Parathyroid adenoma (tissue), 2 donors: ENCODE data around the gene APBA2.

Experiments
- H2AFZ ChIP-seq: fragments of 300-600 bp; sonication (generic); one replicate; pipeline ENCODE4 v1.7.0; 2017; ENCODE audit warnings: antibody characterized with exemption, mild to moderate bottlenecking
- H3K27ac ChIP-seq: fragments of 300-600 bp; sonication (generic); one replicate; pipeline ENCODE4 v1.7.0; 2017
- H3K27me3 ChIP-seq: fragments of 300-600 bp; sonication (generic); one replicate; pipeline ENCODE4 v1.7.0; 2017; ENCODE audit warnings: low read length; ENCODE audit not compliant: control insufficient read depth, insufficient read depth
- H3K36me3 ChIP-seq: fragments of 300-600 bp; sonication (generic); one replicate; pipeline ENCODE4 v1.7.0; 2017; ENCODE audit warnings: low read length; ENCODE audit not compliant: control insufficient read depth, insufficient read depth
- H3K4me1 ChIP-seq: fragments of 300-600 bp; sonication (generic); one replicate; pipeline ENCODE4 v1.7.0; 2017; ENCODE audit warnings: control low read depth
- H3K4me2 ChIP-seq: fragments of 300-600 bp; sonication (generic); one replicate; pipeline ENCODE4 v1.7.0; 2017; ENCODE audit warnings: low read length
- H3K4me3 ChIP-seq: fragments of 300-600 bp; sonication (generic); one replicate; pipeline ENCODE4 v1.7.0; 2017; ENCODE audit warnings: low read depth, low read length
- H3K79me2 ChIP-seq: fragments of 300-600 bp; sonication (generic); one replicate; pipeline ENCODE4 v1.7.0; 2017; ENCODE audit warnings: control low read depth
- H3K9ac ChIP-seq: fragments of 300-600 bp; sonication (generic); one replicate; pipeline ENCODE4 v1.7.0; 2017; ENCODE audit warnings: mild to moderate bottlenecking
- H3K9me3 ChIP-seq: fragments of 300-600 bp; sonication (generic); one replicate; pipeline ENCODE4 v1.7.0; 2017; ENCODE audit warnings: low read length; ENCODE audit not compliant: control insufficient read depth
- CTCF ChIP-seq: fragments of 300-600 bp; sonication (generic); IDR thresholded peaks from one replicate; pipeline ENCODE4 v1.7.0; 2017; ENCODE audit warnings: antibody characterized with exemption, mild to moderate bottlenecking
- donor health status: primary hyperparathyroidism.

APBA2 gene

GRCh38 chr15:28964098-28964497, 78.3 kb downstream of the APBA2 start:
- Histone ChIP-seq H3K27me3 (no peaks in the 10 kb centered on the region), H3K4me3 (no peak overlapping the region), H3K4me2 (no peak overlapping the region), H3K79me2 (no peaks in the 10 kb centered on the region), H2AFZ (no peak overlapping the region), H3K9ac (no peak overlapping the region), H3K36me3 (no peaks in the 10 kb centered on the region), H3K9me3 (no peaks in the 10 kb centered on the region), H3K27ac (no peak overlapping the region), H3K4me1 (no peaks in the 10 kb centered on the region)
- no peak for TF ChIP-seq CTCF

GRCh38 chr15:28967066-28967465, 81.3 kb downstream of the APBA2 start:
- Histone ChIP-seq H3K27ac (no peak overlapping the region), H3K4me3 (no peak overlapping the region), H3K4me1 (no peaks in the 10 kb centered on the region), H3K27me3 (no peaks in the 10 kb centered on the region), H3K36me3 (no peaks in the 10 kb centered on the region), H3K4me2 (no peak overlapping the region), H3K9ac (no peak overlapping the region), H3K79me2 (no peaks in the 10 kb centered on the region), H2AFZ (no peak overlapping the region), H3K9me3 (no peaks in the 10 kb centered on the region)
- no peak for TF ChIP-seq CTCF

- no peak overlapping the region for H3K9ac ChIP-seq
- H2AFZ ChIP-seq, result no peak overlapping the region
- no peaks in the 10 kb centered on the region for H3K4me1 ChIP-seq
- no peaks in the 10 kb centered on the region for H3K27me3 ChIP-seq
- no peak overlapping the region for H3K27ac ChIP-seq
- TF ChIP-seq CTCF, result no peak
- no peaks in the 10 kb centered on the region for H3K79me2 ChIP-seq
- no peak overlapping the region for H3K4me3 ChIP-seq
- no peaks in the 10 kb centered on the region for H3K36me3 ChIP-seq
- H3K4me2 ChIP-seq, result no peak overlapping the region
- H3K9me3 ChIP-seq, result no peaks in the 10 kb centered on the region
Observed at GRCh38 chr15:28967990-28968389, 82.2 kb downstream of the APBA2 start.

- Histone ChIP-seq H3K9me3 (no peaks in the 10 kb centered on the region), H3K4me3 (no peak overlapping the region), H3K36me3 (no peaks in the 10 kb centered on the region), H3K9ac (no peak overlapping the region), H3K4me2 (no peak overlapping the region), H3K4me1 (peaks cover 2% of the 10 kb centered on the region), H3K79me2 (no peaks in the 10 kb centered on the region), H3K27ac (no peak overlapping the region), H3K27me3 (no peaks in the 10 kb centered on the region), H2AFZ (no peak overlapping the region)
- TF ChIP-seq CTCF, result no peak
Observed at GRCh38 chr15:28969511-28970085, 83.8 kb downstream of the APBA2 start.

GRCh38 chr15:28974142-28974541, 88.4 kb downstream of the APBA2 start:
- H3K4me2 ChIP-seq, result no peak overlapping the region
- H3K79me2 ChIP-seq, result no peaks in the 10 kb centered on the region
- no peak overlapping the region for H3K9ac ChIP-seq
- H3K4me3 ChIP-seq, result no peak overlapping the region
- TF ChIP-seq CTCF, result no peak
- H3K27me3 ChIP-seq, result no peaks in the 10 kb centered on the region
- no peaks in the 10 kb centered on the region for H3K9me3 ChIP-seq
- peaks cover 5% of the 10 kb centered on the region for H3K4me1 ChIP-seq
- H2AFZ ChIP-seq, result no peak overlapping the region
- no peaks in the 10 kb centered on the region for H3K36me3 ChIP-seq
- H3K27ac ChIP-seq, result no peak overlapping the region
